ENCODE measurements around the gene COA1. TPM values are rescaled to one million over a fixed set of nuclear protein-coding genes. Genes with fewer than 3 reads are reported as not detected.
A peak's percentile ranks its signal among the peaks of the same experiment; 100 is the strongest.

Gene COA1
- total and polyA plus RNA-seq, 2 donors (not counting 3 experiments of a cell fraction or from before 2014, with no cell fraction given) = 38.1 to 55.1 TPM

DNA sequence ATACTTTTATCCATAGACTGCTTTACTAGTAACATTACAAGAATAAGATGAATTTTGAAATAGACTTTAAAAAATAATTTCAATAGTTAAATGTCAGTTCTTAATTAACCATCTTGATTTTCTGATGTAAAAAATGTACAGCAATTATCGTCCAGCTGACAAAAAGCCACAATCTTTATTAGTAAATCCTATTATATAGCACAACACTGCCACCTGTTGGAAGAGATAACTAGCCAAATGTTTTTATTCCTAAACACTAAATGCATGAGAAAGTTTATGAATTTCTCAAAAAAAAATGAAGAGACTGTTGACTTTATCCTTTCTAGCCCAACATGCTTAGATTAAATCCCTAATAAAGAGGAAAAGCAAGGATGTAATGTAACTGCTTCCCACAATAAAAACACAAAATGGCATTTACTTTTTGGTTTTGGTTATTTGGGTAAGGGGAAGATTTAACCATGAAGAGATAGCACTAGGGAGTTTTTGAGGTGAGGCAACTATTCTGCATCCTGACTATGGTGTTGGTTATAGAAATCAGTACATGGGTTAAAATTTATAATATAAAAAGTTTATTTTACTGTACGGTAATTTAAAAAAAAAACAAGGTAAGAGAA lies 8.0 kb downstream of the COA1 start:
- ChIA-PET CTCF (interaction anchor here (0.6 to 6.0 kb wide), 32 partner anchors 8 to 845 kb away, joined by 3 to 172 read pairs (median 4); partner anchors contain the start of genes COA1 and STK17A), POLR2A (interaction anchor here (1.5 kb wide), 1 partner anchor 139 kb away, joined by 8 read pairs; the partner anchor contains the start of gene STK17A)
- dilution Hi-C loops (cut with MboI; ENCODE audit: extremely low pct_ligation_motif_present, low sequenced_read_pairs) (loop anchor here (25.0 kb wide), 1 partner anchor 134 kb away; the partner anchor contains the start of gene STK17A), intact Hi-C loops (cut with micrococcal nuclease) (loop anchor here (1.0 to 10.0 kb wide), 7 partner anchors 139 to 1486 kb away; partner anchors contain the start of gene GLI3)
- no peak overlapping the region for H2AFZ ChIP-seq (ENCODE audit: low read depth, low read length)
- no peaks in the 10 kb centered on the region for H3K9me3 ChIP-seq (replicated peaks; ENCODE audit: control insufficient read depth, insufficient read depth, low read length)
- H3K79me2 ChIP-seq (ENCODE audit: control insufficient read depth, insufficient read depth, low read length) = peaks cover 51% of the 10 kb centered on the region
- no TSS peak for BruUV-seq (replicated peaks)
- no peaks in the 10 kb centered on the region for H3K36me3 ChIP-seq (ENCODE audit: control insufficient read depth in 2 of 2, extremely low read depth in 1 of 2, insufficient read depth in 2 of 2, low read length in 2 of 2)
- TF ChIP-seq MYC (IDR thresholded peaks at IDR 0.05; ENCODE audit: low read depth, low read length) = no peak
- TF ChIP-seq, protein P1, sequence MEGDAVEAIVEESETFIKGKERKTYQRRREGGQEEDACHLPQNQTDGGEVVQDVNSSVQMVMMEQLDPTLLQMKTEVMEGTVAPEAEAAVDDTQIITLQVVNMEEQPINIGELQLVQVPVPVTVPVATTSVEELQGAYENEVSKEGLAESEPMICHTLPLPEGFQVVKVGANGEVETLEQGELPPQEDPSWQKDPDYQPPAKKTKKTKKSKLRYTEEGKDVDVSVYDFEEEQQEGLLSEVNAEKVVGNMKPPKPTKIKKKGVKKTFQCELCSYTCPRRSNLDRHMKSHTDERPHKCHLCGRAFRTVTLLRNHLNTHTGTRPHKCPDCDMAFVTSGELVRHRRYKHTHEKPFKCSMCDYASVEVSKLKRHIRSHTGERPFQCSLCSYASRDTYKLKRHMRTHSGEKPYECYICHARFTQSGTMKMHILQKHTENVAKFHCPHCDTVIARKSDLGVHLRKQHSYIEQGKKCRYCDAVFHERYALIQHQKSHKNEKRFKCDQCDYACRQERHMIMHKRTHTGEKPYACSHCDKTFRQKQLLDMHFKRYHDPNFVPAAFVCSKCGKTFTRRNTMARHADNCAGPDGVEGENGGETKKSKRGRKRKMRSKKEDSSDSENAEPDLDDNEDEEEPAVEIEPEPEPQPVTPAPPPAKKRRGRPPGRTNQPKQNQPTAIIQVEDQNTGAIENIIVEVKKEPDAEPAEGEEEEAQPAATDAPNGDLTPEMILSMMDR (IDR thresholded peaks at IDR 0.05; ENCODE audit: extremely low read depth in 1 of 2, insufficient read depth in 1 of 2, low read depth in 1 of 2, low read length in 2 of 2) = peak; percentile 29 to 49
- TF ChIP-seq GATA2 (IDR thresholded peaks at IDR 0.05; ENCODE audit: insufficient read depth, insufficient read length, low read depth, low read length) = no peak
- no peak for TF ChIP-seq JUN (IDR thresholded peaks at IDR 0.05; ENCODE audit: borderline replicate concordance, insufficient read depth, insufficient read length, low read depth)
- no peak overlapping the region for H3K4me3 ChIP-seq (replicated peaks in 1 of 3; ENCODE audit: insufficient read depth in 1 of 3, low read depth in 1 of 3, low read length in 3 of 3)
- FAIRE-seq = peak; percentile 83
- DNase-seq (ENCODE audit: low read depth, low spot score) = peak; percentile 65
- no peaks in the 10 kb centered on the region for H3K27me3 ChIP-seq (ENCODE audit: control insufficient read depth in 2 of 2, insufficient read depth in 2 of 2, low read length in 2 of 2)
- no peak overlapping the region for H3K27ac ChIP-seq (ENCODE audit: insufficient read depth, low read depth, low read length)
- no peak overlapping the region for H3K9ac ChIP-seq (replicated peaks; ENCODE audit: extremely low read depth, insufficient read depth, low read length)
- no peaks in the 10 kb centered on the region for H3K4me1 ChIP-seq (ENCODE audit: control insufficient read depth, extremely low read depth, insufficient read depth, low read length)
- no peak overlapping the region for H3K4me2 ChIP-seq (ENCODE audit: insufficient read depth, low read length)
- no peaks in the 10 kb centered on the region for H3K9me1 ChIP-seq (replicated peaks; ENCODE audit: control insufficient read depth, extremely low read depth, insufficient read depth, low read length)
- H4K20me1 ChIP-seq (replicated peaks; ENCODE audit: control insufficient read depth, extremely low read depth, insufficient read depth, low read length) = no peaks in the 10 kb centered on the region
